Epithelial cell of prostate (primary cell): ENCODE results near the gene DHRSX.
A peak's percentile ranks its signal among the peaks of the same experiment; 100 is the strongest.
"Not testable (repeated sequence)": the region's sequence is repeated elsewhere in the genome, so short reads cannot be mapped to it uniquely, and the experiment has no call there.

Experiments
- DNase-seq: peaks from one replicate; pipeline ENCODE4 v3.0.0-alpha.2; 2011; ENCODE audit warnings: low read depth, low spot score
- H3K27ac ChIP-seq: fragments of 450-650 bp; 2 replicates; pipeline ENCODE4 v1.5.1; 2017; ENCODE audit warnings: mild to moderate bottlenecking

The DHRSX gene

DNA sequence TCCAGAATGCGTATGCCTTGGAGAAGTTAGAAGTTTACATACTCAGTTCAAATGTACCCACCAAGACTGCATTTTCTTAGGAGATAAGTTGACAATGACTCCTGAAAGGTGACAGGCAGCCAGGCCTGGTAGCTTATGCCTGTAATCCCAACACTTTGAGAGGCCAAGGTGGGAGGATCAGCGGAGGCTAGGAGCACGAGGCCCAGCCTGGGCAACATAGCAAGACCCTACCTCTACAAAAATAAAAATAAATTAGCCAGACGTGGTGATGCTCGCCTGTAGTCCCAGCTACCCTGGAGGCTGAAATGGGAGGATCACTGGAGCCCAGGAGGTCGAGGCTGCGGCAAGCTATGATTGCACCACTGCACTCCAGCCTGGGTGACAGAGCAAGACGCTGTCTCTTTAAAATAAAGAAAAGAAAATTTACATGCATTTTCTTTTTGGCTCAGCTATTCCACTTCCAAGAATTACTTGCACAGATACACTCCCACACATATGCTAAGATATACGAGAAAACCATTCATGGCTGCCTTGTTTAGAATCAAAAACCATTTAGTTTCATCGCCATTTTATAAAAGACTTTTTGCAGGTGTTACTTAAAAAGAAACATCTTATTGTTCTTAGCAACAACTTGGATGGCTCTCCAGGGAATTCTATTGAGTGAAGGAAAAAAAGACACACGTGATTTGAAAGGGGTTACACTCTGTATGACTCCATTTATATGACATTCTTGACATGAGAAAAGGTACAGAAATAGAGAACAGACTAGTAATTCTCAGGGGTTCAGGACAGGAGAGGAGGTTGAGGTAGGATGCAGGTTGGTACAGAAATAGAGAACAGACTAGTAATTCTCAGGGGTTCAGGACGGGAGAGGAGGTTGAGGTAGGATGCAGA, 66.3 kb downstream of the DHRSX start:
- no peak for DNase-seq
- no peak overlapping the region for H3K27ac ChIP-seq

DNA sequence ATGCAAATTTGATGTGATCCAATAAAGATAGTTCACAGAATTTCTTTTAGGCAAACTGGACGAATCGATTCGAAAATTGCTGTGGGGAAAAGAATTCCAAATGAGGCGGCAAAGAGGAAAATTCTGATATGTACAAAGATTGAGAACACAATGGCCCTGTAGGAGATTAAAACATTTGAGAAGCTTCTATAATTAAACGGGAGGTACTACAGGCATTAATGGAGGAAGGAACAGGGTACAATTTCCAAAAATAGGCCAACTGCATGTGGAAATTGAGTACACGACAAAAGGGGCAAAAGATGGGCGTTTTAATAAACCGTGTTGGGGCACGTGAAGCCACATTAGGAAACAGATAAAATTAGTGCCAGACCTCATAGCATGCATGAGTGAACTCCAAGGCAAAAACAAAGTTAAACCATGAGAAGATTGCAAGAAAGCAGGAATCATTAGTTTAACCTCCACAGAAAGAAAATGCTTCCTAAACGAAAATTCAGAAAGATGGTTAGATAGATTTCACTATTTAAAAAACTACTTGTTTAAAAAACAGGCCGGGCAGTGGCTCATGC, 68.4 kb downstream of the DHRSX start:
- DNase-seq: no peak
- no peak overlapping the region for H3K27ac ChIP-seq

- no peak for DNase-seq
- H3K27ac ChIP-seq: no peak overlapping the region
Measured at GRCh38 chrX:2430265-2430825, 70.4 kb downstream of the DHRSX start.

DNA sequence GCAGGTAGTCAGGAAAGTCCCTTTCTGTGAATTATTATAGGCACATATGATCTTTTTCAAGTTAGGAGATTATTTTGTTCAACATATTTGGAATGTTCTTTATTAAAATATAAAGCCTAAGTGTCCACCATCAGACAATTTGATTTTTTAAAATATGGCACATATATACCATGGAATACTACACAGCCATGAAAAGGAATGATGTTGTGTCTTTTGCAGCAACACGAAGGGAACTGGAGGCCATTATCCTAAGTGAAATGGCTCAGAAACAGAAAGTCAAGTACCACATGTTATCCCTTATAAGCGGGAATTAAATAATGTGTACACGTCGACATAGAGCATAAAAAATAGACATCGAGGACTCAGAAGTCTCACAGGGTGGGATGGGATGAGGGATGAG, 73.0 kb downstream of the DHRSX start:
- DNase-seq: no peak
- H3K27ac ChIP-seq: no peak overlapping the region

GRCh38 chrX:2427147-2427546, 73.6 kb downstream of the DHRSX start:
- H3K27ac ChIP-seq: no peak overlapping the region
- no peak for DNase-seq

DNA sequence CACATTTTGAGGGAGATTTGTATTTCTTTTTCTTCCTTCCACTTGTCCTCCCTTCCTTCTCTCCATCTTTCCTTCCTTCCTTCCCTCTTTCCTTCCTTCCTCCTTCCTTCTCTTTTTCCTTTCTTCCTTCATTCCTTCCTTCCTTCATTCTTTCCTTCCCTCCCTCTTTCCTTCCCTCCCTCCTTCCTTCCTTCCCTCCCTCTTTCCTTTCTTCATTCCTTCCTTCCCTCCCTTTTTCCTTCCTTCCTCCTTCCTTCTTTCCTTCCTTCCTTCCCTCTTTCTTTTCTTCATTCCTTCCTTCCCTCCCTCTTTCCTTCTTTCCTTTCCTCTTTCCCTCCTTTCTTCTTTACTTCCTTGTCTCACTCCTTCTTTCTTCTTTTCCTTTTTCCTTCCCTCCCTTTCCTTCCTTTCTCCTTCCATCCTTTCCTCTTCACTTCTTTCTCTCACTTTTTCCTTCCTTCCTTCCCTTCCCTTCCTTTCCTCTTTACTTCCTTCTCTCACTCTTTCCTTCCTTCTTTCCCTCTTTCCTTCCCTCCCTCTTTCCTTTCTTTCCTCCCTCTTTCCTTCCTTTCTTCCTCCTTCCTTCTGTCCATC, 74.4 kb downstream of the DHRSX start:
- no peak overlapping the region for H3K27ac ChIP-seq

DNA sequence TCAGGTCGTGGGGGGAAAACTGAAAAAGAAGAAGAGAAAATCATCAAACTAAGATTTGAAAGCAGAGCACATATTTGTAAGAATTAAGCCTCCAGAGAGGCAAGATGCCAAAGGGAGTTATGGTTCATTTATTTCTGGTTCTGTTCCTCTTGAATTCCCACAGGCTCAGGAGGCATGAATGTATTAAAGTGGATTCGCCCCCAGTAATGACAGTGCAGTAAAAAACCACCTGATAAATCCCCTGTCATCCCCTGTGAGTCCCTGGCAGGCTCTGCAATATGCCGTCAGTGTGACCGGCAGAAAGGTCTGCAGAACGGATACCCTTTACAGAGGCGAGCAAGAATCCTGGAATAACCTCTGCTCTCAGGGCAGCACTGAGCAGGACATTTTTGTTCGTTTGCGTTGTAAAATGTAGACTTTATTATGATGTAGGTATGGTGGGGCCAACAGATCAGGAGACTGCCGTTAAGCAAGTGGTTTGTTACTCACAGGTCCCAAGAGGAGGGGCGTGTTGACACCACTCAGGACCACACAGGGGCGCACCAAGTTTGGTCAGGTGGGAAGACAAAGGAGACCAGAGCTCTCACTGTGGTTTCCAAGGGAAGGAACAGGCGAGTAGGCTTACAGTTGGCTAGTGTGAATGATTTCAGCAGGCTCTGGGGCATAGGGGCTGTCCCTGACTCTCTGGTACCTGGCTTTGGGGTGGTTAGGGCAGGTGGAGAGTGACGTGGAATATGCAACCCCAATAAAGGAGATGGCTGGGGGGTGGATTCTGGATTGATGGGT, 75.3 kb downstream of the DHRSX start:
- no peak for DNase-seq
- H3K27ac ChIP-seq: no peak overlapping the region

More for the DNA sequence above, 74.4 kb downstream of the DHRSX start:
- no peak for DNase-seq

DNA sequence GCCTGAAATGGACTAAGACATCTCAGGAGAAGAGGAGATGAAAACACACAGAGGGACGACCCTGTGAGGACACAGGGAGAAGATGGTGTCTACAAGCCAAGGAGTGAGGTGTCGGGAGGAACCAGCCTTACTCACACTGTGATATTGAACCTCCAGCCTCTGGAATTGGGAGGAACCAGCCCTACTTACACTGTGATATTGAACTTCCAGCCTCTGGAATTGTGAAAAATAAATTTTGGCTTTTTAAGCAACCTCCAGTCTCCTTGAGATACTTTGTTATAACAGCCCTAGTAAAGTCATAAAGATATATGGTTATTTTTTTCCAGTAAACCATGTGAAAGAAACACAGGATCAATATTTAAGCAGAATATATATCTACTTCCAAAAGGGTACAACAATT, 76.5 kb downstream of the DHRSX start:
- no peak overlapping the region for H3K27ac ChIP-seq
- DNase-seq: no peak

DNA sequence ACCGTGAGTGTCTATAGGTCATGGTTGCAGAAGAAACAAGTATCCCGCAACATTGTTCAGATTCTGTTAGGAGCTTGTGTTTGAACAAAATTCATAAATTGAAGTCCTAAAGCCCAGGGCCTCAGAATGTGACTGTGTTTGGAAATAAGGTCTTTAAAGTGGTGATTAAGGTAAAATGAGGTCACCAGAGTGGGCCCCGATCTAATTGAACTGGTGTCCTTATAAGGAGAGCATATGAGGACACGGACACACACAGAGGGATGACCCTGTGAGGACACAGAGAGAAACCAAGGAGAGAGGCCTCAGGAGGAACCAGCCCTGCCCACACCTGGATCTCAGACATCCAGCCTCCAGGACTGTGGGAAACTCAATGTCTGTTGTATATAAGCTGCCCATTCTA, 76.9 kb downstream of the DHRSX start:
- DNase-seq: no peak
- no peak overlapping the region for H3K27ac ChIP-seq

DNA sequence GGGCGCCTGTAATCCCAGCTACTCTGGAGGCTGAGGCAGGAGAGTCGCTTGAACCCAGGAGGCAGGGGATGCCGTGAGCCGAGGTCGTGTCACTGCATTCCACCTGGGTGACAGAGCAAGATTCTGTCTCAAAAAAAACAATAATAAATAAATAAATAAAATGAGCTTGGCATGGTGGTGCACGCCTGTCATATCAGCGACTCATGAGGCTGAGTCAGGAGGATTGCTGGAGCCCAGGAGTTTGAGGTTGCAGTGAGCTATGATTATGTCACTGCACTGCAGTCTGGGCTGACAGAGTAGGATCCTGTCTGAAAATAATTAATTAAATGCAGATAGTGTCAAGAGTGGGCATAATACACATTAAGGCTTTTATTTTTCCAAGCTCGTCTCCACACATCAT, 77.5 kb downstream of the DHRSX start:
- H3K27ac ChIP-seq: no peak overlapping the region
- peak; percentile 40 for DNase-seq

DNA sequence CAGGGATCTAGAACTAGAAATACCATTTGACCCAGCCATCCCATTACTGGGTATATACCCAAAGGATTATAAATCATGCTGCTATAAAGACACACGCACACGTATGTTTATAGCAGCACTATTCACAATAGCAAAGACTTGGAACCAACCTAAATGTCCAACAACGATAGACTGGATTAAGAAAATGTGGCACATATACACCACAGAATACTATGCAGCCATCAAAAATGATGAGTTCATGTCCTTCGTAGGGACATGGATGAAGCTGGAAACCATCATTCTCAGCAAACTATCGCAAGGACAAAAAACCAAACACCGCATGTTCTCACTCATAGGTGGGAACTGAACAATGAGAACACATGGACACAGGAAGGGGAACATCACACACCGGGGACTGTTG, 81.4 kb downstream of the DHRSX start:
- not testable (repeated sequence) for DNase-seq, H3K27ac ChIP-seq

GRCh38 chrX:2418000-2418399, 82.8 kb downstream of the DHRSX start:
- no peak for DNase-seq
- H3K27ac ChIP-seq: no peak overlapping the region

DNA sequence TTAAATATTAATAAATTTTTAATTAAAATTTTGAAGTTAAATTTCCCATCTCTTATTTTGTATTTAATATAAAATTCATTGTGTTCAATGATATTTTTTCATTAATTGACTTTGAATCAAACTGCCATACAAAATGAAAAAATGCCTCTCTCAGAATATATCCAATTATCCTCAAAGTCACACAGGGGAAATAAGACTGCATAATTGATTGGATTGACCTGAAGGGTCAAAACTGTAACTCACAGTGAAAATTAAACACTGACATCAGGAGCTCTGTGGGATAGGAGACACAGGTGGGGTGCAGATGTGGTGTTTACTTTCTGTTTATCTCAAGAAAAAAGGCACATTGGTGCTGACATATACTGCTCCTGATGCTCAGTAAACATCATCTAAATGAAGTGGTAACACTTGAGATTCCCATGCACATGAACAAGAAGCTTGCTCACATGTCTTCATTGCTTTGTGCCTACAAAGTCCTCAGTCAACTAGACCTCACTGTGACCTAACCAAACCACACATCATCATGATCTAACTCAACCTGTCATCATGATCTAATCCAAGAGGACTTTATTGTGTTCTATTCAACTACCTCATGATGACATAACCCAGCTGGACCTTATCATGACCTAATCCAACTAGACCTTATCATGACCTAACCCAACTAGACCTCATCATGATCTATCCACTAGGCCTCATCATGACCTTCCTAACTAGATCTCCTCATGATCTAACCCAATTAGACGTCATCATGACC, 83.7 kb downstream of the DHRSX start:
- no peak for DNase-seq
- H3K27ac ChIP-seq: no peak overlapping the region

DNA sequence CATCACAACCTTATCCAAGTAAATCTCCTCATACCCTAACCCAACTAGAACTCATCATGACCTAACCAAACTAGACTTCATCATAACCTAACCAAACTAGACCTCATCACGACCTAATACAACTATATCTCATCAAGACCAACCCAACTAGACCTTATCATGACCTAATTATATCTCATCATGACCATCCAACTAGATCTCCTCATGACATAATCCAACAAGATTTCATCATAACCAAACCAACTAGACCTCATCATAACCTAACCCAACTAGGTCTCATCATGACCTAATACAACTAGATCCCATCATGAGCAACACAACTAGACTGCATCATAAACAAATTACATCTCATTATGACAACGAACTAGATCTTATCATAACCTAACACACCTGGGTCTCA, 86.4 kb downstream of the DHRSX start:
- no peak overlapping the region for H3K27ac ChIP-seq
- no peak for DNase-seq

DNA sequence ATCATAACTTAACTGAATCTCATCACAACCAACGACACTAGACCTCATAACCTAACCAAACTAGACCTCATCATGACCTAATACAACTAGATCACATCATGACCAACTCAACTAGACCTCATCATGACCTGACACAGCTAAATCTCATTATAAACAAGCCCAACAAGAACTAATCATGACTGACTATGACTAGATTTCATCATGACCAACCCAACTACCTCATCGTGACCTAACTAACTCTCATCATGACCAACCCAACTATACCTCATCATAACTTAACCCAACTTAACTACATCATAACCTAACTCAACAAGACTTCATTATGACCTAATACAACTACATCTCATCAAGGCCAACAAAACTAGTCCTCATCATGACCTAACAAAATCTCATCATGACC, 86.8 kb downstream of the DHRSX start:
- DNase-seq: no peak
- no peak overlapping the region for H3K27ac ChIP-seq

GRCh38 chrX:2412131-2412530, 88.6 kb downstream of the DHRSX start:
- H3K27ac ChIP-seq: no peak overlapping the region
- no peak for DNase-seq

DNA sequence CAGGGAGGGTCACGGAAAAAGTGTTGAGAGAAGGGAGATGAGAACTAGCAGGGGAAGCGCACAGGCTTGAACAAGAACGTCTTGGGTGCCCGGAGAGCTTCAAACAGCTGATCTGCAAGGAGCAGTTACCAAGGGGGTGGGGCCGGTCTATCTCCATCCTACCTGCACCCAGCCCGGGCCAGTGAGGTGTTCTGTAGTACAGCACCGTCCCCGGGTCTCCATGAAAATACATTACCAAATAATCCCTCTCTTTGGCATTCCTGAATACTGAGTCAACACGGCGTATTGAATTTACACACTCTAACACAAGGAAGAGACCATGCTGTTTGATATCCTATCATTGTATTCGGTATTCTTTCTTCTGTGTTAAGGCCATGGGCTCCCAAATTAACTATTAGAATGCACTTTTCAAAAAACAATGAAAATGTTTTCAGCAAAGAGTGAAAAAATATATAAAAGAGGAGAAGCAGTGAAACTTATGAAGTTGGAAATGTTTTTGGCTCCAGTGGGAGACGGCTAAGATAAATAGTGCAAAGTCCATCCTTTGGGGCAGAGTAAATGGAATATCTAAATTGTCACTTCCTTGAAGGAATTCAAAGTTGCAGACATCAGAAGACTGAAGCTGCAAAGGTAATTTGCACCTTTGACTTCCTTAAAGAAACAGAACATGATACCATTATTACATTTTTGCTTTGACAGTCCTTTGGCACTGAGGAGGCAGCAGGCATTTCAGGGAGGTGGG, 90.3 kb downstream of the DHRSX start:
- no peak for DNase-seq
- no peak overlapping the region for H3K27ac ChIP-seq

DNA sequence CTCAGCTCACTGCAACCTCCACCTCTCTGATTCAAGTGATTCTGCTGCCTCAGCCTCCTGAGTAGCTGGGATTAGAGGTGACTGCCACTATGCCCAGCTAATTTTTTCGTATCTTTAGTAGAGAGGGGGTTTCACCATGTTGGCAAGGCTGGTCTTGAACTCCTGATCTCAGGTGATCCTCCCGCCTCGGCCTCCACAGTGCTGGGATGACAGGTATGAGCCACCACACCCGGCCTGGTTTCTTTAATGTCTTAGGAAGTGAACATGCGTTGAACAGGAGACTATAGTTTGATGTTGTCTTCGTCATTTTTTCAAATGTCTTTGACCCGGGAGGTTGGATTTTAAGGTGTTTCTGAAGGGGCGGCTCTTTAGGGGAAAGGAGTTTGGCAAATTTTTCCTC, 91.0 kb downstream of the DHRSX start:
- DNase-seq: no peak
- no peak overlapping the region for H3K27ac ChIP-seq

DNA sequence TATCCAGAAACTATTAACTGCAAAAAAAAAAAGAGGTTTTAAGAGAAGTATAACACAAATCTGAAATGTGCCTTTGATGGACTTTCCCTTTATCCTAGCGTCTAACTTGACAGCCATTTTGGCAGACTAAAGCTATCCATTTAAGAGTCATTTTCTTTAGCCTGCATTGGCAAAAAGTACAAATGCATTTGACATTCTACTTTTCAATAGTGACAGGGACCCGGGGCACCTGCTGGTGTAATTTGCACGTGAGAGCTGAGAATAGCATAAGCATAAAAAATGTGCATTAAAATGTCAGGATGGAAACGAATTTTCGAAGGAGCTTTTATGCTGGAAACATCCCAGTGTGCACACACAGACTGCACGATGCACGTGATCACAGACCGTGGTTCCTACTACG, 91.9 kb downstream of the DHRSX start:
- DNase-seq: no peak

More for the DNA sequence above, 91.9 kb downstream of the DHRSX start:
- no peak overlapping the region for H3K27ac ChIP-seq
